Stomach (tissue), 4 donors: ENCODE measurements around the gene TMEM161B.
"Not testable (repeated sequence)": the region's sequence is repeated elsewhere in the genome, so short reads cannot be mapped to it uniquely, and the experiment has no call there.

Experiments used
- EP300 ChIP-seq: sonication (generic); formaldehyde crosslinking; IDR thresholded peaks from one replicate; pipeline ENCODE4 v1.6.1; 2017; ENCODE audit warnings: antibody characterized with exemption
- POLR2A ChIP-seq, 4 donors: fragments of 450-650 bp; IDR thresholded peaks; one replicate each; pipeline ENCODE4 v1.6.1; 2016; ENCODE audit warnings: antibody characterized with exemption in 4 of 4, control low read depth in 2 of 4, mild to moderate bottlenecking in 1 of 4, moderate library complexity in 1 of 4
- POLR2AphosphoS5 ChIP-seq, 3 donors: sonication (generic); formaldehyde crosslinking; IDR thresholded peaks; one replicate each; pipeline ENCODE4 v1.6.1; 2016; ENCODE audit warnings: antibody characterized with exemption in 3 of 3
- TF ChIP-seq, protein P1 (sequence below), 7 experiments: fragments of 450-650 bp in 4 of 7; fragments of 200-600 bp in 3 of 7; sonication (generic) in 3 of 7; IDR thresholded peaks; one replicate each; pipeline ENCODE4 v1.5.1; 2016 to 2019; ENCODE audit warnings: antibody characterized with exemption in 7 of 7, control low read depth in 2 of 7, mild to moderate bottlenecking in 1 of 7

DNA sequence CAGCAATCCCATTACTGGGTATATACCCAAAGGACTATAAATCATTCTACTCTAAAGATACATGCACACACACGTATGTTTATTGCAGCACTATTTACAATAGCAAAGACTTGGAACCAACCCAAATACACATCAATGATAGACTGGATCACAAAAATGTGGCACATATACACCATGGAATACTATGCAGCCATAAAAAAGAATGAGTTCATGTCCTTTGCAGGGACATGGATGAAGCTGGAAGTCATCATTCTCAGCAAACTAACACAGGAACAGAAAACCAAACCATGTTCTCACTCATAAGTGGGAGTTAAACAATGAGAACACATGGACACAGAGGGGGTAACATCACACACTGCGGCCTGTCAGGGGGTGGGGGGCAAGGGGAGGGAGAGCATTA lies 4.1 kb downstream of the TMEM161B start:
- TF ChIP-seq, protein P1, sequence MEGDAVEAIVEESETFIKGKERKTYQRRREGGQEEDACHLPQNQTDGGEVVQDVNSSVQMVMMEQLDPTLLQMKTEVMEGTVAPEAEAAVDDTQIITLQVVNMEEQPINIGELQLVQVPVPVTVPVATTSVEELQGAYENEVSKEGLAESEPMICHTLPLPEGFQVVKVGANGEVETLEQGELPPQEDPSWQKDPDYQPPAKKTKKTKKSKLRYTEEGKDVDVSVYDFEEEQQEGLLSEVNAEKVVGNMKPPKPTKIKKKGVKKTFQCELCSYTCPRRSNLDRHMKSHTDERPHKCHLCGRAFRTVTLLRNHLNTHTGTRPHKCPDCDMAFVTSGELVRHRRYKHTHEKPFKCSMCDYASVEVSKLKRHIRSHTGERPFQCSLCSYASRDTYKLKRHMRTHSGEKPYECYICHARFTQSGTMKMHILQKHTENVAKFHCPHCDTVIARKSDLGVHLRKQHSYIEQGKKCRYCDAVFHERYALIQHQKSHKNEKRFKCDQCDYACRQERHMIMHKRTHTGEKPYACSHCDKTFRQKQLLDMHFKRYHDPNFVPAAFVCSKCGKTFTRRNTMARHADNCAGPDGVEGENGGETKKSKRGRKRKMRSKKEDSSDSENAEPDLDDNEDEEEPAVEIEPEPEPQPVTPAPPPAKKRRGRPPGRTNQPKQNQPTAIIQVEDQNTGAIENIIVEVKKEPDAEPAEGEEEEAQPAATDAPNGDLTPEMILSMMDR (IDR thresholded peaks at IDR 0.05) = not testable (repeated sequence)
- TF ChIP-seq POLR2A (IDR thresholded peaks at IDR 0.05); EP300; POLR2AphosphoS5 (IDR thresholded peaks at IDR 0.05): not testable (repeated sequence)
